ENCODE data around the gene HOXB7. TPM values are rescaled to one million over a fixed set of nuclear protein-coding genes. Genes with fewer than 3 reads are reported as not detected.
A peak's percentile ranks its signal among the peaks of the same experiment; 100 is the strongest.

The HOXB7 gene
- total RNA-seq, 1 donor from 2014 or later = 0.49 TPM

DNA sequence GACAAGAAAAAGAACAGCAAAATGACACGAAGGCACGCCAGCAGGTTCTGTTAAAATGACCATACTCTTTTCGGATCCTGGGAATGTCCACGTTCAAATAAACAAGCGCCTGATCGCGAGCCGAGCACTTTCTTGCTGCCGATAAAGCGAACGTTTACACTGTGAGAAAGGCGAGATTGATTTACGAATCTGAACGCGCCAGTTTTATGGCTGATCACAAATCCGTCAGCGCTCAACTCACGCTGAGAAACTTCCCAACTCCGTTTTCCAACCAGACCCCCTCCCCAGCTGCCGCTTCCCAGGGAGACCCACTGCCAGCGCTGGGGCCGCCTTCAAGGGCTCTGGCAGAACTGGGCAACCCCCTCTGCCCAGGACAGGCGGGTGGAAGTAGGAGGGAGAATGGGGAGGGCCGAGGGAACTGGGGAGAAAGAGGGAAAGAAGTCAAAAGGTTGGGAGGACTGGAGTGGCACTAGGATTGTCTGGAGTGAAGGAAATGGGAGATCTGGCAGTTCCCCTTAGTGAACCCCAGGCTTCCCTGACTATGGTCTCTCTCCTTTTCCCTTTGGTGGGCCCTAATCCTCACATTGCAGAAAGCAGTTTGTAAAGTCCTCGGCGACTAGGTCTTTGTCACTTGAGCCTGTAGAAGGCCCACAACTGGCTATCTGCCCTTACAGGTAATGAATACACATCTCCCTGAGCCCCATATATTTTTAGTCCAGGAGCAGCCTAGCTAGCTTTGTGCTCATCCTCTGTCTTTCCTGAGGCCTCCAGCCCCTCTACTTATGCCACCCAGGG lies 39.6 kb downstream of the HOXB7 start:
- H3K9me3 Mint-ChIP-seq = no peaks in the 10 kb centered on the region
- H3K36me3 Mint-ChIP-seq (ENCODE audit: low read depth) = peaks cover 26% of the 10 kb centered on the region
- H3K4me3 Mint-ChIP-seq = no peak overlapping the region
- no peak for DNase-seq (ENCODE audit: low spot score)
- intact Hi-C loops (cut with micrococcal nuclease) = no loop called here
- peaks cover 15% of the 10 kb centered on the region for H3K27me3 Mint-ChIP-seq (ENCODE audit: insufficient read depth)
- peaks cover 22% of the 10 kb centered on the region for H3K4me1 Mint-ChIP-seq (ENCODE audit: low read depth)
- H3K27ac Mint-ChIP-seq = no peak overlapping the region

DNA sequence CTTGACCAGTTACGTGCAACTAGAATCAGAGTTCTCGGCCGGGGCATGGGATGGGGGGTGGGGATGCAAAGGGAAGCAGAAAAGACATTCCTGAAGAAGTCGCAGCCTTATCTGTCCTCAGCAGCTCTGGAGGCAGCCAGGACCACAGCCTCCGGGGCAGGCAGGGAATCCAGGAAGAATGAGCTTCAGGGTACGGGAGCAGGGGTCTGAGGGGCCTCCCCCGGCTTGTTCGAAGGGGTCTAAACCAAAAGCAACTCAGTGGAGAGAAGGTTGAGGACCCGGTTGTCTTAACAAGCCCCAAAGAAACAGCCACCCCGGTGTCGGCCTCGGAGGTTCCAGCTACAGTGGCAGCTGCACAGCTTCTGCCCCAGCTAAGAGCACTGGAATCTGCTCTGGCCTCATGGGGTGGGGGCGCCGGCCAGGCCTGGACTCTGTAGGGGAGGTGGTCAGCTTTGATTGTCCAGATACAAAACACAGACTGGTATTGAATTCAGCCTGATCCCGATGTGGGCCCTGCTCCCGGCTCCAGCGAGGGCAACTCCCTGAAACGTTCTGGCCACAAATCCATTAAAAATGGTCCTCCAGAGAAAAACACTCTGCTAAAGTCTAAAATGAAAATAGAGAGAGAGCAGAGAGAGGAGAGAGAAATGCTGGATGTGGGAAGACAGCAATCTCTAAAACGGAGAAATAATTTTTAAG lies 40.3 kb downstream of the HOXB7 start:
- intact Hi-C loops (cut with micrococcal nuclease) = no loop called here
- Mint-ChIP-seq H3K27me3 (ENCODE audit: insufficient read depth) (peaks cover 15% of the 10 kb centered on the region), H3K9me3 (no peaks in the 10 kb centered on the region), H3K27ac (no peak overlapping the region), H3K4me1 (ENCODE audit: low read depth) (peaks cover 15% of the 10 kb centered on the region), H3K36me3 (ENCODE audit: low read depth) (peaks cover 24% of the 10 kb centered on the region), H3K4me3 (no peak overlapping the region)
- no peak for DNase-seq (ENCODE audit: low spot score)

DNA sequence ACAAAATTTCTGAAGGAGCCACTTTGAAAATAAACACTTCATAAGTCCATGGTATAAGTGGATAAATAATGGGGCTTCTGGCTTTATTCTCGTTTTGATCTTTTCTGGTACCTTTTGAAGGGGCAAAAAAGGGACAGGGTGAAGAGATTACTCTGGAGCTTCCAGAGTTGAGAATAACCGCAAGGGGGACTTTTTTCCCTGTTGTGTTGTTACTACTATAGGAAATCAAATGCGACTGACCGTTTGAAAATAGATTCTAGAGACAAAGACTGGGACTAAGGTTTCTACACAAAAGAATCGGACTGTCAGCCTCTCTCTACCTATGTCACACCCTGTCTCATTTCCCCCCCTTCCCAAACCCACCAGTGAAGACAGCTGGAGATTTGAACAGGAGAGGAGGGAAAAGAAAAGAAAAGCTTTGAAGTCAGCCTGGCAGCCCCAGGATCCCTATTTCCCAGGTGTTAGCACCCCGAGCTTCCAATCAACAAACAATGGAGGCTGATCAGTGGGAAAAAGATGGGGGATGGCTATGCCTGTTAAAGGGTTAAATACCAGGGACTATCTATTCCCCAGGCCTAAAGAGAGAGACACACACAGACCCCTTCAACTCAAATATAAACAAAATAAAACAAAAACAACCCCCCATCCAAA lies 41.0 kb downstream of the HOXB7 start:
- peaks cover 11% of the 10 kb centered on the region for H3K4me1 Mint-ChIP-seq (ENCODE audit: low read depth)
- no peaks in the 10 kb centered on the region for H3K9me3 Mint-ChIP-seq
- DNase-seq (ENCODE audit: low spot score) = no peak
- H3K27ac Mint-ChIP-seq = no peak overlapping the region
- H3K4me3 Mint-ChIP-seq = no peak overlapping the region
- H3K36me3 Mint-ChIP-seq (ENCODE audit: low read depth) = peaks cover 23% of the 10 kb centered on the region
- peaks cover 15% of the 10 kb centered on the region for H3K27me3 Mint-ChIP-seq (ENCODE audit: insufficient read depth)
- intact Hi-C loops (cut with micrococcal nuclease) = no loop called here

DNA sequence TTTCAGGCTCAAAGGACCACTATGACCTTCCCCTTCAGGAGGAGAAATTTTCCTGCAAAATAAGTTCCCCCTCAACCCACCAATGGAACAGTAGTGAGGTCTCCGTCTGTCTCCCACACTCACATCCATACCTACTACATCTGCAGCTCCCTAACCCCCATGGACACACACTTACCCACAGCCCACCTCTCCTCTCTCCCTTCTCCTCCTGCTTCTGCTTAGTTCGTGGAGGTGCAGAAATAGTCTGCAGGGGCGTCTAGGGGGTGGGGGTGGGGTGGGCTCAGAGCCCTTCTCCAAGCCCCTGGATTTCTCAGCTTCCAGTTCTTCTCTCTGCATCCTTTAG lies 41.6 kb downstream of the HOXB7 start:
- intact Hi-C loops (cut with micrococcal nuclease) = no loop called here
- DNase-seq (ENCODE audit: low spot score) = no peak

DNA sequence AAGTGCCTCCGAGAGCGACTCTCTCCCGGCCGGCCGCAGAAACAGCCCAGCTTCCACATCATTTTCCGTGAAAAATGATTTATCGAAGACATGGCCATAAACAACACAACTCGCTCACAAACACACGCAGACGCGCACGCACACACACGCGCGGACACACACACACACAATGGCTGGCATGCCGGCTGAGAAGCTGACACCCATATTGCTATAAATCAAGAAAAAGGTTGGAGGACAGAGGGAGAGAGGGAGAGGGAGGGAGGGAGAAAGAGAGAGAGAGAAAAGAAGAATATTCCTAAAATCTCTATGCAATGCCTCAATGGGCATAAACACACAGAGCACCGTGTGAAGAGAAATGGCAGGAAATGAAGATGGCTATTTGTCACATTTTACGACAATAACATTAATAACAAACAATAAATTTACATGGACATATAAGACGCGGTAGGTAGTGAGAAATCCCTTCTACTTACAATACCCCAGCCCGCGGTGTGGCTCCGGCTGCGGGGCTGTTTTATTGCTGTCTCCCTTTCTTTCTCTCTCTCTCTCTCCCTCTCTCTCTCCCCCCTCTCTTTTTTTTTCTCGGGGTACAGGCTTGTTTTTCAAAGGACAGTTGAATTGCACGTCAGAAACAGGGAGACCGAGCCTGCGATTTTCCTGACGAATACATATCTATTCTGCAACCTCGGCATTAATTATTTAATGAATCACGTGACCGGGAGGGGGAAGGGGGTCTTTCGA lies 42.1 kb downstream of the HOXB7 start:
- peaks cover 25% of the 10 kb centered on the region for H3K36me3 Mint-ChIP-seq (ENCODE audit: low read depth)
- H3K27ac Mint-ChIP-seq = no peak overlapping the region
- peaks cover 15% of the 10 kb centered on the region for H3K27me3 Mint-ChIP-seq (ENCODE audit: insufficient read depth)
- intact Hi-C loops (cut with micrococcal nuclease) = no loop called here
- H3K9me3 Mint-ChIP-seq = no peaks in the 10 kb centered on the region
- H3K4me3 Mint-ChIP-seq = peak overlapping the region; percentile 71
- DNase-seq (ENCODE audit: low spot score) = no peak
- peaks cover 11% of the 10 kb centered on the region for H3K4me1 Mint-ChIP-seq (ENCODE audit: low read depth)

More for the DNA sequence above, 41.6 kb downstream of the HOXB7 start:
- Mint-ChIP-seq H3K4me1 (ENCODE audit: low read depth) (peaks cover 11% of the 10 kb centered on the region), H3K36me3 (ENCODE audit: low read depth) (peaks cover 25% of the 10 kb centered on the region), H3K4me3 (no peak overlapping the region), H3K27me3 (ENCODE audit: insufficient read depth) (peaks cover 15% of the 10 kb centered on the region), H3K9me3 (no peaks in the 10 kb centered on the region), H3K27ac (no peak overlapping the region)

DNA sequence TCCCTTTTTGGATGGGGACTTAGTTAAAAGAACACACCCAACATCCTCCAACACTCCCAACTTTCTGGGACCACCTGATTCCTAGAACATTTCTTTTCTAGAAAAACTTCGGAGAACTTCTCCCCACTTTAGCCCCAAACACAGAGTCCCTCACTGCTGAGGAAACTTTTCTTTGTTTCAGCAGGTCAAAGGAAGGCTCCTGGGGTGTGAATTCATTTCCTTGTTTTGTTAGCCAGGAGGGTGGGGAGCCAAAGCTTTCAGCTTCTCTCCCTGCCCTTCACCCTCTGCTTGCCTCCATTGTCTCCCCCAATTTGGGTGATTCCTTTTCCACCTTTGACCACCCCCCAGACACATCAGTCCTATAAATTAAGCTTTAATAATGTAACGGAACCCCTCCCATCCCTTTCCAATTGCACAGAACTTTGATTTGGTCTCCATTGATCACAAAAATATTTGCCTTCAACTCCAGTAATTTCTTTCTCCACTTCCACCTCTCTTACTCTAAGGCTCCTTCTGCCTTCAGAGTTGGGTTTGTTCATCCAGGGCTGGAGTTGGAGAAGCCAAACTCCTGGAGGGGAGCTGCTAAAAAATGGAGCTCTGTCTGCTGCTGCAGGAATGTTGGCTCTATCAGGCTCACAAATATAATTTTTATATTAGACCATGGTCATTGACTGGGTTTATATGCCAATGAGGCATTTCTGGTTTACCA lies 43.0 kb downstream of the HOXB7 start:
- H3K4me1 Mint-ChIP-seq (ENCODE audit: low read depth) = peaks cover 6% of the 10 kb centered on the region
- intact Hi-C loops (cut with micrococcal nuclease) = no loop called here
- H3K27ac Mint-ChIP-seq = no peak overlapping the region
- peaks cover 15% of the 10 kb centered on the region for H3K27me3 Mint-ChIP-seq (ENCODE audit: insufficient read depth)
- no peaks in the 10 kb centered on the region for H3K9me3 Mint-ChIP-seq
- DNase-seq (ENCODE audit: low spot score) = no peak
- H3K36me3 Mint-ChIP-seq (ENCODE audit: low read depth) = peaks cover 25% of the 10 kb centered on the region
- no peak overlapping the region for H3K4me3 Mint-ChIP-seq

DNA sequence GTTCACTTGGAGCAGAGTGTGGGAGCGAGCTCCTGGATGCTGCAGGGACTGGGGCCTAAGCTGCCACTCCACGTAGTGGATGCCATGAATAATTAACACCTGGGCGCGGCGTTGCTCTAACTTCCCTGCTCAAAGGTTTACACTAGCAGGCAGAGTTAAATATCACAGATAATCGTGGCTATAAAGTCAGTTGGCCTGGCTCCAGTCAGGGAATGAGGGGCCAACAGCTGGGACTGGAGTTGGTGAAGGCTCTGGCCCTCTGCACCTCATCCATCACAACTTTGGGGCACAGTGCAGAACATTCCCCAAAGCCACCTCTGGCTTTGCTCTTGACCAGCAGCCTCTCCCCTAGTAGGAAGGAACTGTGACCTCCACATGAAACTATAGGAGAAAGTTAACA lies 43.6 kb downstream of the HOXB7 start:
- Mint-ChIP-seq H3K4me3 (no peak overlapping the region), H3K9me3 (no peaks in the 10 kb centered on the region), H3K36me3 (ENCODE audit: low read depth) (peaks cover 25% of the 10 kb centered on the region), H3K27ac (no peak overlapping the region), H3K27me3 (ENCODE audit: insufficient read depth) (peaks cover 19% of the 10 kb centered on the region), H3K4me1 (ENCODE audit: low read depth) (peaks cover 6% of the 10 kb centered on the region)
- DNase-seq (ENCODE audit: low spot score) = no peak
- intact Hi-C loops (cut with micrococcal nuclease) = no loop called here

DNA sequence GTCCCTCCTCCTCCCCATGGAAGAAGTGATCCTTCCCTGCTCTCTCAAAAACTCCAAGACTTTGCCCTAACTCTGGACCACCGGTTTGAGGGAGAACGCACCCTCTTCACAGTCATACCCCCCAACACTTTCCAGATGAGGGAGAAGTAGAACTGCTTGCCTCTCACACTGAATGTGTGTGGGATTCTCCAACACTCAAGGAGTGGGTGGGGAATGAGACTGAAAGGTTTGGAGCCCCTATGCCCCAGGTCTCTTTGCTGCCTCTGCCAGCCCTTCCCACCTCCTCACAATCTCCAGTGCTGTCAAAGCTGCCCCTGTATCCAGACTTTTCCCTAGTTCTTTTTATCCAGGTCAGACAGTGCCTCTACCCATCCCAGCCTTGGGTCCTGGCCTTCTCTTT lies 44.1 kb downstream of the HOXB7 start:
- Mint-ChIP-seq H3K4me1 (ENCODE audit: low read depth) (peaks cover 2% of the 10 kb centered on the region), H3K27me3 (ENCODE audit: insufficient read depth) (peaks cover 19% of the 10 kb centered on the region), H3K9me3 (no peaks in the 10 kb centered on the region), H3K4me3 (no peak overlapping the region), H3K27ac (no peak overlapping the region), H3K36me3 (ENCODE audit: low read depth) (peaks cover 23% of the 10 kb centered on the region)
- no peak for DNase-seq (ENCODE audit: low spot score)
- intact Hi-C loops (cut with micrococcal nuclease) = no loop called here

DNA sequence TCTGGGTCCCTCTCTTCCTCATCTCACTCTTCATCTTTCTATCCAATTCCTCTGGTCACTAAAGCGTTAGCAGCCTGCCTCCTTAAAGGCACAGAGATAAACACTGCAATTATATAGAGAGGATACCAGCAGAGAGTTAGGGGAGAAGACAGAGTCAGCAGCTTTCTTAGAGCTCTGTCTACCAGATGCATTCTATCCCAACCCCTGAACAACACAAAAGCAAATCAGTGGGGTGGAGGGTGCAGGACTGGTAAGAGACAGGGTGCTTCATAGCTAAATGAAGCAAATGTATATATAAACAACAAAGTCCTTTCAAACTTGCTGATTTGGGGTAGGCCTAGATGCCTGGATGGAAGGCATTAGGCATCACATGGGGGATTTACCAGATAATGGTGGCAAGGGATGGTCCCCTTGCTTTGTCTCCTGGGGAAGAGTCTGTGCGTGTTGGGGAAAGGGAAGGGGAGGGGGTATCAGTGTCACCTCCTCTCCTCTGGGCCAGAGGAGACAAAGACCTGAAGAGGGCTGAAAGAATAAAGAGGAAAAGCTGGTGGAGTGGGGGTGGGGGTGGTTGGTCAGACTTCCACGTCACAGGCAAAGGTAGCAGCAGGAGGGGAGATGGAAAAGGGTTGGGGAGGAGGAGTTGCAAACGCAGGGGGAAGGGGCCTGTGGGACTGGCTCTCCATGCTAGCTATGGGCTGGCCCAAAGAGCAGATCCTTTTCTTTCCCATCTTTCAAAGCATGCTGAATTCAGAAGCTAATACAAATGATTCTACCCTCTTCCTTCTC lies 44.7 kb downstream of the HOXB7 start:
- peaks cover 4% of the 10 kb centered on the region for H3K4me1 Mint-ChIP-seq (ENCODE audit: low read depth)
- H3K36me3 Mint-ChIP-seq (ENCODE audit: low read depth) = peaks cover 19% of the 10 kb centered on the region
- H3K4me3 Mint-ChIP-seq = no peak overlapping the region
- H3K9me3 Mint-ChIP-seq = no peaks in the 10 kb centered on the region
- DNase-seq (ENCODE audit: low spot score) = no peak
- intact Hi-C loops (cut with micrococcal nuclease) = no loop called here
- no peak overlapping the region for H3K27ac Mint-ChIP-seq
- peaks cover 19% of the 10 kb centered on the region for H3K27me3 Mint-ChIP-seq (ENCODE audit: insufficient read depth)

DNA sequence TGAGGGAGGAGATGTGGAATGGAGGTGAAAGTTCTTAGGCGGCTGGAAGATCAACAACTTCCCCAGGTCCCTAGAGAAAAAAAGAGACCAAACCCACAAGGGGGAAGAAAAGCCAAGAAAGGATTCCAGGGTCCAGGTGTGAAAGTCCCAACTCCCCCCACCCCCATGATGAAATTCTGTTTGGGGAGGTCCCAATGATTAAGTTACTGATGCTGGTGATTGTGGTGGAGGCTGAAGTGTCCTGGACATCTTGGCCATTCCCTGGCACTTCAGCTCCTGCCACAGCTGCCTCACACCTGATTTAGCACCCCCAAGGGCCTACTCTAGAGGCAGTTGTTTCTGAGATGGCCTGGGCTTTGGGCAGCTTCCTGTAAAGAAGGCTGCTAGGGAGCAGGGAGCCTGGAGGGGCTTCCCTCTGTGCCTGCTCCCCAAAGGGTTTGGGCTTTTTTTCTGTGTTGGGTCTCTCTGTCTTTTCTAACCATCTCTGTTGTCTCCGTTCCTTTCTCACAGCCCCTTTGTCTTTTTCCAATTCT lies 45.7 kb downstream of the HOXB7 start:
- H3K9me3 Mint-ChIP-seq = no peaks in the 10 kb centered on the region
- H3K27me3 Mint-ChIP-seq (ENCODE audit: insufficient read depth) = peaks cover 19% of the 10 kb centered on the region
- DNase-seq (ENCODE audit: low spot score) = no peak
- H3K4me3 Mint-ChIP-seq = no peak overlapping the region
- peaks cover 18% of the 10 kb centered on the region for H3K36me3 Mint-ChIP-seq (ENCODE audit: low read depth)
- no peak overlapping the region for H3K27ac Mint-ChIP-seq
- peaks cover 7% of the 10 kb centered on the region for H3K4me1 Mint-ChIP-seq (ENCODE audit: low read depth)
- intact Hi-C loops (cut with micrococcal nuclease) = no loop called here

DNA sequence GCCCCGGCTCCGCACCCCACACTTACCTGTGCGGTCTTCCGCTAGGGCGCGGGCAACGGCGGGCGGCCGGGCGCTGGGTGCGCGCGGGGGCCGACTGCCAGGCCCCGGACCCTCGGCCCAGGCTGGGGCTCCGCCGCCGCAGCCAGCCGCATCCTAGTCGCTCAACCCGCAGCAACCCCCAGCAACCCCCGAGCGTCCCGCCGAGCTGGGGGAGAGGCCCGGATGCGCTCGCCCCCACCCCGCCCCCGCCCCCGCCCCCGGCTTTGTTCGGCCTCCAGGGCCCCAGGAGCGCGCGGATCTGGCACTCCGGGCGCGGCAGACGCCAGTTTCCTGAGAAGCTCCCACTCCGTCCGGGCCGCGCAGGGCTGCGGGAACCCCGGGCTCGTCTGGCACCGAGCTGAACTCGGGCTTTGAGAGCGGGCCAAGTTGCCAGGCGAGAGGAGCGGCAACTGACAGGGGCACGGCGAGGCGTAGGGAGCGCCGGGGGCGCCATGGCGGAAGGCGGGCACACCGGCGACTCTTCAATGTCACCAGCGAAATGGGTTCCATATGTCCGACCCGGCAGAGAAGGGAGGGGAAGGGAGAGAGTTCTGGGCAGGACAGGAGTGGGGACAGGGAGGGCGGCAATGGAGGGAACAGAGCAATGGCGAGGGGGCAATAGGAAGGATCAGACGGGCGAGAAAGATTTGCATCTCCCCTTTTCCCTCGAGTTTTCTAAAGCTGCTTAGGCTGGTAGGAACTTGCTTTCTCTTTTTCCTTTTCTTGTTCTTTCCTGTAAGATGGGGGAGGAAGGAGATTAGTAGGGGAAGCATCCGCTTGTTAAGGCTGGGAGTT lies 46.4 kb downstream of the HOXB7 start:
- H3K36me3 Mint-ChIP-seq (ENCODE audit: low read depth) = peaks cover 15% of the 10 kb centered on the region
- DNase-seq (ENCODE audit: low spot score) = no peak
- H3K4me1 Mint-ChIP-seq (ENCODE audit: low read depth) = peaks cover 7% of the 10 kb centered on the region
- intact Hi-C loops (cut with micrococcal nuclease) = no loop called here
- no peak overlapping the region for H3K4me3 Mint-ChIP-seq
- peaks cover 15% of the 10 kb centered on the region for H3K27me3 Mint-ChIP-seq (ENCODE audit: insufficient read depth)
- no peaks in the 10 kb centered on the region for H3K9me3 Mint-ChIP-seq
- H3K27ac Mint-ChIP-seq = no peak overlapping the region

Data from activated T-helper 1 cell treated with anti-CD3 and anti-CD28 coated beads, Interleukin-12 subunit alpha, Interleukin-12 subunit beta, Interleukin-2, Interleukin-4 antibody, amounts not matched to agents 30 ng/mL and 10 ng/mL and 1 ng/mL, durations not matched to agents 14 hours and 24 hours and 36 hours (primary cell).